KMS-11 (cell line): Measurements from ENCODE around the gene RAB36.

ENCODE experiments used
- H2AFZ ChIP-seq: fragments of 200-600 bp; sonication (generic); 2 replicates; pipeline ENCODE4 v1.6.1; 2016; ENCODE audit warnings: antibody characterized with exemption, mixed run types, low read depth
- H3K27ac ChIP-seq: fragments of 200-600 bp; sonication (generic); 2 replicates; pipeline ENCODE4 v1.6.1; 2016; ENCODE audit warnings: mild to moderate bottlenecking, mixed run types
- H3K27me3 ChIP-seq: fragments of 200-600 bp; sonication (generic); 2 replicates; pipeline ENCODE4 v1.6.1; 2017; ENCODE audit warnings: mild to moderate bottlenecking, low read depth, mixed run types, moderate library complexity; ENCODE audit not compliant: insufficient read depth
- H3K36me3 ChIP-seq: fragments of 200-600 bp; sonication (generic); 2 replicates; pipeline ENCODE4 v1.6.1; 2017; ENCODE audit warnings: mild to moderate bottlenecking, mixed run types; ENCODE audit not compliant: insufficient read depth
- H3K4me1 ChIP-seq: fragments of 200-600 bp; sonication (generic); 2 replicates; pipeline ENCODE4 v1.6.1; 2016; ENCODE audit warnings: mild to moderate bottlenecking, low read depth, mixed run types; ENCODE audit not compliant: poor library complexity, severe bottlenecking
- H3K4me2 ChIP-seq: fragments of 200-600 bp; sonication (generic); 2 replicates; pipeline ENCODE4 v1.7.0; 2016; ENCODE audit warnings: mild to moderate bottlenecking, mixed run types
- H3K4me3 ChIP-seq: fragments of 200-600 bp; sonication (generic); IDR thresholded peaks from 2 replicates; pipeline ENCODE4 v1.6.1; 2017; ENCODE audit warnings: low read depth, low read length, mixed read lengths; ENCODE audit not compliant: insufficient read depth
- H3K79me2 ChIP-seq: fragments of 200-600 bp; sonication (generic); 2 replicates; pipeline ENCODE4 v1.6.1; 2016; ENCODE audit warnings: low read depth, mixed run types; ENCODE audit not compliant: insufficient read depth
- H3K9ac ChIP-seq: fragments of 200-600 bp; sonication (generic); 2 replicates; pipeline ENCODE4 v1.6.1; 2016; ENCODE audit warnings: mild to moderate bottlenecking, mixed run types
- H4K20me1 ChIP-seq: fragments of 200-600 bp; sonication (generic); 2 replicates; pipeline ENCODE4 v1.6.1; 2016; ENCODE audit warnings: mild to moderate bottlenecking, mixed run types; ENCODE audit not compliant: insufficient read depth
- CTCF ChIP-seq: fragments of 200-600 bp; sonication (generic); conservative IDR thresholded peaks from 2 replicates; pipeline ENCODE4 v1.6.1; 2017; ENCODE audit warnings: low read depth, mild to moderate bottlenecking, antibody characterized with exemption, low read length, moderate library complexity, mixed read lengths

Gene RAB36

GRCh38 chr22:23113847-23114720, 31.2 kb upstream of the RAB36 start:
- Histone ChIP-seq H3K27ac (no peak overlapping the region), H3K4me1 (no peaks in the 10 kb centered on the region), H3K9ac (no peak overlapping the region), H3K36me3 (no peaks in the 10 kb centered on the region), H4K20me1 (no peaks in the 10 kb centered on the region), H3K27me3 (no peaks in the 10 kb centered on the region), H3K4me3 (no peak overlapping the region), H3K4me2 (no peak overlapping the region), H2AFZ (no peak overlapping the region), H3K79me2 (no peaks in the 10 kb centered on the region)
- no peak for TF ChIP-seq CTCF

GRCh38 chr22:23114721-23115020, 30.6 kb upstream of the RAB36 start:
- no peak overlapping the region for H2AFZ ChIP-seq
- H3K4me3 ChIP-seq: no peak overlapping the region
- no peaks in the 10 kb centered on the region for H3K27me3 ChIP-seq
- no peaks in the 10 kb centered on the region for H3K4me1 ChIP-seq
- no peak overlapping the region for H3K9ac ChIP-seq
- H3K79me2 ChIP-seq: no peaks in the 10 kb centered on the region
- H3K36me3 ChIP-seq: no peaks in the 10 kb centered on the region
- no peak overlapping the region for H3K27ac ChIP-seq
- no peaks in the 10 kb centered on the region for H4K20me1 ChIP-seq
- no peak overlapping the region for H3K4me2 ChIP-seq
- TF ChIP-seq CTCF: no peak

GRCh38 chr22:23115369-23115768, 29.9 kb upstream of the RAB36 start:
- H4K20me1 ChIP-seq: no peaks in the 10 kb centered on the region
- TF ChIP-seq CTCF: no peak

DNA sequence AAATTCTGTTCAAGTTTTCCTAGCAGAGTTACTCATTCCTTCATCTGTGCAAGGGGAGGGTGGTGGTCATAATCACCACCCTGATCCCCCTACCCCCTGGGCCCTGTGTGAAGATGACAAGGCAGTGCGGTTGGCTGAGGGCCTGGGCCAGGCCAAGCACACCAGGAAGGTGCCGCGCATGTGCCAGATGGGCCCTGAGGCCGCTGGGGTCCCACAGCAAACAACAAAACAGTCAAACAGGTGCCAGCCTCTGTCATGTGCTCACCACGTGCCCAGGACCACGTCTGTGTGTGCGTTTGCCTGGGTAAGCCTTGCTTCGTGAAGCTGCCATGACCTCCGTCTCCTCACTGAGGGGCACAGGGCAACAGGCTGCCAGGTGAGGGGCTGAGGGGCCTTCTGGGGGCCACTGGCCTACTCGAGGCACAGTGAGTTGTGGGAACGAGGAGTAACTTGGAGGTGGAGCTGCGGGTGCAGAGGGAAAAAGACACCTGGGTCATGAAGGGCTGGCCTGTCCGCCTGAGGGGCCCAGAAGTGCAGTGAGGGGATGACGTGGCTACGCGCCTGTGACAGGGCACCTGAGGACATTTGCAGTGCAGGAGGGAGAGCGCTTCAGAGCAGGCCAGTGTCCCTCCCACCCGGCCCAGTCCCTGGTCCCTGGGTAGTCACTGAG, 29.3 kb upstream of the RAB36 start:
- TF ChIP-seq CTCF: no peak
- Histone ChIP-seq H3K27ac (no peak overlapping the region), H3K4me3 (no peak overlapping the region), H3K79me2 (no peaks in the 10 kb centered on the region), H3K4me2 (no peak overlapping the region), H3K36me3 (no peaks in the 10 kb centered on the region), H3K27me3 (no peaks in the 10 kb centered on the region), H3K4me1 (no peaks in the 10 kb centered on the region), H2AFZ (no peak overlapping the region), H4K20me1 (no peaks in the 10 kb centered on the region), H3K9ac (no peak overlapping the region)

More at GRCh38 chr22:23115369-23115768, 29.9 kb upstream of the RAB36 start:
- Histone ChIP-seq H3K79me2 (no peaks in the 10 kb centered on the region), H2AFZ (no peak overlapping the region), H3K4me2 (no peak overlapping the region), H3K27me3 (no peaks in the 10 kb centered on the region), H3K4me3 (no peak overlapping the region), H3K36me3 (no peaks in the 10 kb centered on the region), H3K27ac (no peak overlapping the region), H3K4me1 (no peaks in the 10 kb centered on the region), H3K9ac (no peak overlapping the region)
